Measurements from ENCODE around the gene NUDT12. TPM values are rescaled to one million over a fixed set of nuclear protein-coding genes. Genes with fewer than 3 reads are reported as not detected.

The NUDT12 gene
- total RNA-seq, 2 experiments from 2014 or later: 0.29 to 0.40 TPM

DNA sequence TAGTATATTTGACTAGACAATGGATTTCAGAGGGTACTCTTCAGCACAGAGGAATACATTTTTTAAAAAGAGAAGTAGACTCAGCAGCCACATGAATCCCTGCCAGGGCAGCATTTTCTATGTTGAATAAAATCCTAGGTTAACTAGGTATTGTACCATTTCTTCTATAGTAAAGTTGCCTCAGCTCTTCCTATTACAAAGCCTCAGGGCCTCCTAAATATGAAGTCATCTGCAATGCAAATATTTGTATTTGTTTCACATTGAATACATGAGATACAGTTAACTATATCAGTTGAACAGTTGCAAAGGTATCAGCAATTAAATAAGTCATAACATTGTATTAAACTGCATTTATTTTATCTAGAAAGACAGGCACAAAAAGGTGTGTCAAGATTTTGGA is 59.5 kb downstream of the NUDT12 start:
- Mint-ChIP-seq H3K27ac (no peak overlapping the region), H3K4me3 (no peak overlapping the region), H3K4me1 (ENCODE audit: low read depth) (no peaks in the 10 kb centered on the region), H3K36me3 (ENCODE audit: low read depth) (no peaks in the 10 kb centered on the region), H3K27me3 (ENCODE audit: low read depth) (peaks cover 2% of the 10 kb centered on the region), H3K9me3 (ENCODE audit: insufficient read depth) (no peaks in the 10 kb centered on the region)
- DNase-seq: no peak
- POLR2A ChIA-PET: no interaction called here
- no peak for ATAC-seq
- CTCF ChIA-PET: no interaction called here

DNA sequence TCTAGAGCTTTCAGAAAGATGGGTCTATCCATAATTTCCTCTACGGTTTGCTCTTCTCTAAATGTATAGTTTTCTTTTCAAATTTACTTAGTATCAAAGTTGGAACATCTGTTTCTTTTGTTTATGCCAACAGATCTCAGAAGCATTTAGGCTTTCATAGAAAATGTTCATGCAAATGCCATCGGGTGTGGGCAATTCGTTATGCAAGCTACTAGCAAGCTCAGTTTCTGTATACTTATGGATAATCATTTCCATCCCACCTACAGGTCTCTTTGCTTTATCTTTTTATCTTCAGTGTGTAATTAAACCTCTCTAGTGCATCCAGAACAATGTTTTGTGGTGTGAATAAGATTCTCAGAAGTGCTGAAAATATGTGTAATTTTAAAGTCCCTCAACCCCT is 59.9 kb downstream of the NUDT12 start:
- Mint-ChIP-seq H3K4me3 (no peak overlapping the region), H3K9me3 (ENCODE audit: insufficient read depth) (no peaks in the 10 kb centered on the region), H3K4me1 (ENCODE audit: low read depth) (no peaks in the 10 kb centered on the region), H3K27ac (no peak overlapping the region), H3K36me3 (ENCODE audit: low read depth) (no peaks in the 10 kb centered on the region), H3K27me3 (ENCODE audit: low read depth) (peaks cover 2% of the 10 kb centered on the region)
- no peak for DNase-seq
- CTCF ChIA-PET: no interaction called here
- POLR2A ChIA-PET: no interaction called here
- no peak for ATAC-seq

Measured in activated CD8-positive, alpha-beta T cell treated with anti-CD3 and anti-CD28 coated beads, Interleukin-2, amount 10 ng/mL, durations not matched to agents 7 days and 5 days (primary cell).